Testis (tissue), 2 donors: Measurements from ENCODE around the gene GPR34.

Experiments
- CTCF ChIP-seq, 3 experiments: fragments of 450-650 bp in 2 of 3; fragments of 200-600 bp in 1 of 3; sonication (generic) in 1 of 3; IDR thresholded peaks; one replicate each; pipeline ENCODE4 v1.5.1; 2016 to 2019; ENCODE audit warnings: antibody characterized with exemption in 3 of 3, mild to moderate bottlenecking in 2 of 3, moderate library complexity in 1 of 3
- POLR2A ChIP-seq: fragments of 450-650 bp; IDR thresholded peaks from one replicate; pipeline ENCODE4 v1.6.1; 2017; ENCODE audit warnings: antibody characterized with exemption, mild to moderate bottlenecking, moderate library complexity

DNA sequence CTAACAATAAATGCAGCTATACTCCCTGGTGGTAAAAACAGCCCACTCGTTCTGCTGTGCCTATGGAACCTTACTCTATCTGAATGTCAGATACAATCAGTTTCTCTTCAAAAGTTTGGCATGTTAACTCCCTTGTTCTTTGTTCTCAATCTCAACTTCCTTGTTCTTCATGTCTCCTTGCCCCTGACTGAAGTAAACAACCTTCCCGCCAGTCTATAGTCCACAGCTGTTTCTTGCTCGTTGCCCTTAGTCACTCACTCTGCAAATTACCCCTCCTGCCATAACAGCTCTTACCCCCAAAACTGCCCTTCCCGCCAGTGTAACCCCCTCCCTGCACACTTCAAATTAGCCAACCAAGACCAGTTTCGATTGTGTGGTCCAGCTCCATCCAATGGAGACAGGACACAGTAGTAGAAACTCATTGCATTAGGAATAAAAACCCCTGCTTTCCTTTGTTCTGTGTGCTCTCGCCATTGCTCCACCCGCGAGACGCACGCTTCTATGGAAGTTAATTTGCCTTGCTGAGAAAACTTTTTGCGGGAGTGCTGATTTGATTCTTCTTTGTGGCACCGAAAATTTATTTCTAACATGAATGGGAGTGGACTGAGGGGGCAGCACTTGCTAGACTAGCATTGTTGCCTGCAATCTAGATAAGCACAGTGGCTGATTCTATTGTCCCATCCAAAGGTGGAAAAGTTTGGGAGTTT lies 28.1 kb downstream of the GPR34 start:
- TF ChIP-seq CTCF (IDR thresholded peaks at IDR 0.05) (no peak), POLR2A (no peak)
